Endothelial cell (in vitro differentiated cells): ENCODE results near the gene PDCD11. TPM values are rescaled to one million over a fixed set of nuclear protein-coding genes. Genes with fewer than 3 reads are reported as not detected.
"Not testable (repeated sequence)": the region's sequence is repeated elsewhere in the genome, so short reads cannot be mapped to it uniquely, and the experiment has no call there.

Experiments used
- DNase-seq: peaks from one replicate; pipeline ENCODE4 v3.0.0; 2021; ENCODE audit warnings: low spot score
- H3K27ac Mint-ChIP-seq: one replicate; pipeline ENCODE4 v1.8.0; 2021; ENCODE audit warnings: mixed read lengths, inconsistent platforms; ENCODE audit not compliant: unreplicated experiment
- H3K27me3 Mint-ChIP-seq: one replicate; pipeline ENCODE4 v1.8.0; 2021; ENCODE audit warnings: mild to moderate bottlenecking, moderate library complexity, mixed read lengths, inconsistent platforms; ENCODE audit not compliant: unreplicated experiment
- H3K36me3 Mint-ChIP-seq: one replicate; pipeline ENCODE4 v1.8.0; 2021; ENCODE audit warnings: mild to moderate bottlenecking, low read depth, mixed read lengths, inconsistent platforms; ENCODE audit not compliant: unreplicated experiment
- H3K4me1 Mint-ChIP-seq: one replicate; pipeline ENCODE4 v1.8.0; 2021; ENCODE audit warnings: mild to moderate bottlenecking, mixed read lengths, inconsistent platforms; ENCODE audit not compliant: unreplicated experiment
- H3K4me3 Mint-ChIP-seq: one replicate; pipeline ENCODE4 v1.8.0; 2021; ENCODE audit warnings: mild to moderate bottlenecking, mixed read lengths, inconsistent platforms; ENCODE audit not compliant: unreplicated experiment
- H3K9me3 Mint-ChIP-seq: one replicate; pipeline ENCODE4 v1.8.0; 2021; ENCODE audit warnings: mixed read lengths, inconsistent platforms; ENCODE audit not compliant: unreplicated experiment
- CTCF ChIP-seq: fragments of 200-600 bp; sonication (generic); IDR thresholded peaks from one replicate; pipeline ENCODE4 v1.5.0; 2021; ENCODE audit warnings: antibody characterized with exemption; ENCODE audit not compliant: unreplicated experiment
- long read RNA-seq: library from polyadenylated mRNA; unstranded; transcript quantifications from one replicate; pipeline ENCODE4 v2.0.0, GENCODE V29; 2020; ENCODE audit not compliant: unreplicated experiment
- total RNA-seq: library from RNA; stranded (reverse); fragmentation: NEBNext Ultra II Directional; extraction: Animal tissue kit (Norgen Biotek cat#: 25700); gene quantifications from one replicate; pipeline ENCODE4 v1.2.1, GENCODE V29; 2021; ENCODE audit not compliant: unreplicated experiment

Gene PDCD11
- total RNA-seq, result 43.7 TPM
- long read RNA-seq, partial matches to known transcripts, result 5 of 7 reads
- long read RNA-seq, other reads (novel, unspliced or antisense), result 1 of 7 reads

DNA sequence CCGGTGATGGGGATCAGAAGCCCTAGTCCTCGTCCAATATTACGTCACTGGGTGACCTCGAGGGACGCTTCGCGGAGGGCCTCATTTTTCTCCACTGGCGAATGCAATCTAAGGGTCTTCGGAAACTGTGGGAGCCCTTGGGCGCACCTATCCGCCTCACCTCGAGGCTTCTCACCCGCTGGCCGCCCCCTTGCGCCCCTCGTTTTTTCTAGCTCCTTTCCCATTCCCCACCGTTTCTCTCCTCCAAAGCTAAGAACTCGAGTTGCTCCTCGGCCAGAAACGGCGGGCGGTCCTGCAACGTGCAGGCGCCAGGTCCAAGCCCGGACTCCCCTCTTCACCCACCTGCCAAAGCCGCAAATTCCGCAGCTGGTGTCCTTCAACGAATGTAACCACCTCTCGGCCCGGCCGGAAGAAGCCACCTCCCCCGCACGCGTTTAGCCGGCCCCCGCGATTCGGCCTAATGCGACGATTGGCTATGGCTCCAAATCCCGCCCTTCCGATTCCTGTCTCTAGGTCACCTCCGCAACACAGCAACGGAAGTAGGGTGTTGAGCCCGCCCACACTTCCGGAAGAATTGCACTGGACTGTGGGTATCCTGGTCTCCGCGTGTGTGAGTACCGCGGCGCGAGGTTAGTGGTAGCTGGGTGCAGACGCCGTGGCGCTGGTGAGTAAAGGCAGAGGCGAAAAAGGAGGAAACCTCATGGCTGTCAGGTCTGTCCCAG is at the start of gene PDCD11, which contains the start of gene ATP5MK:
Gene PDCD11, plus strand, starts transcription at position 560 of the 722 bp plus-strand sequence. CDS start 1,801 bp downstream, outside the sequence.
Gene ATP5MK, minus strand, starts transcription at position 409 of the 722 bp plus-strand sequence. CDS start 4,018 bp downstream, outside the sequence.
- H3K27me3 Mint-ChIP-seq, result peaks cover 5% of the 10 kb centered on the region
- no peak for TF ChIP-seq CTCF
- H3K9me3 Mint-ChIP-seq, result no peaks in the 10 kb centered on the region
- H3K4me3 Mint-ChIP-seq, result peak within 1 kb of the TSS; percentile 98
- peak within 1 kb of the TSS; percentile 87 for H3K27ac Mint-ChIP-seq
- peaks cover 20% of the 10 kb centered on the region for H3K36me3 Mint-ChIP-seq
- H3K4me1 Mint-ChIP-seq, result peaks cover 32% of the 10 kb centered on the region
- peak; percentile 91 for DNase-seq

- no peak for DNase-seq
- no peaks in the 10 kb centered on the region for H3K27me3 Mint-ChIP-seq
- H3K36me3 Mint-ChIP-seq, result peaks cover 3% of the 10 kb centered on the region
- H3K4me1 Mint-ChIP-seq, result peaks cover 2% of the 10 kb centered on the region
- H3K27ac Mint-ChIP-seq, result no peak overlapping the region
- H3K9me3 Mint-ChIP-seq, result no peaks in the 10 kb centered on the region
- no peak for TF ChIP-seq CTCF
- H3K4me3 Mint-ChIP-seq, result peak overlapping the region; percentile 93
Measured at GRCh38 chr10:103350175-103350516, 46.3 kb upstream of the PDCD11 start.

DNA sequence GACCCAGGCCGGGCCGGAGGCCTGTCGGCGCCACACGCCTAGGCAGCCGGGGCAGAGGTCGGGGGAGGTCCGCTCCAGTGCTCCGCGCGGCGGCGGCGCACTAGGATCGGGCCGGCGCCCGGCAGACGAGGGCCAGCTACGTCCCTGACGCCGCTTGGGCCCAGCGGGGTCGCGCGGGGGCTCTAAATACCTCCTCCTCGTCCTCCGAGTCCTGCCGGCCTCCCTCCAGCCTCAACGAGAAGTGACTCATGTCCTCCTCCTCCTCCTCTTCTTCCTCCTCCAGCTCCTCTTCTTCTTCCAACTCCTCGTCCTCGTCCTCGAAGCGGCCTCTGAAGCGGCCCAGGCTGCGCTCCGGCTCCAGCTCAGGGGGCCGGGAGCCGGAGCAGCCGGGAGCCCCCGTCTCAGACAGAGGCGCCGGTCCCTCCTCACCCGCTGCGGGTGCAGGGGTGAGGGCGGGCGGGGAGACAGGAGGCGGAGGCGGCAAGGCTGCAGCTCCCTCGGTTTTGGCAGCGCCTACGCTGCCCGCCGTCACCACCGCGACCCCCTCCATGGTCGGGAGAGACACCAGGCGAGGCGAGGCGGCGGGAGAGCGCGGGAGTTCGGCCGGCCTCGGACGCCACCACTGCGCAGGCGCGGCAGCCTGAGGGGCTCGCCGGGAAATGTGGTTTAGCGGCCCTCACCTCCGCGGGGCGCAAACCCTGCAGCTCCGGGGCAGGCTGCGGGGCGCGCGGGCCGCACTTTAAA is 45.7 kb upstream of the PDCD11 start, which contains the start of gene PCGF6:
Gene PCGF6, minus strand, starts transcription at position 624 of the 744 bp plus-strand sequence. Its CDS starts 74 bp downstream, at position 550.
- no peaks in the 10 kb centered on the region for H3K9me3 Mint-ChIP-seq
- peaks cover 2% of the 10 kb centered on the region for H3K4me1 Mint-ChIP-seq
- no peak for TF ChIP-seq CTCF
- H3K4me3 Mint-ChIP-seq, result peak within 1 kb of the TSS; percentile 93
- H3K27me3 Mint-ChIP-seq, result no peaks in the 10 kb centered on the region
- H3K36me3 Mint-ChIP-seq, result peaks cover 3% of the 10 kb centered on the region
- H3K27ac Mint-ChIP-seq, result no peak within 1 kb of the TSS
- DNase-seq, result peak; percentile 91

GRCh38 chr10:103353281-103353680 is 43.1 kb upstream of the PDCD11 start:
- Mint-ChIP-seq H3K36me3 (peaks cover 3% of the 10 kb centered on the region), H3K4me3 (no peak overlapping the region), H3K27me3 (no peaks in the 10 kb centered on the region), H3K4me1 (peaks cover 2% of the 10 kb centered on the region), H3K9me3 (no peaks in the 10 kb centered on the region), H3K27ac (no peak overlapping the region)
- DNase-seq, result no peak
- TF ChIP-seq CTCF, result no peak

DNA sequence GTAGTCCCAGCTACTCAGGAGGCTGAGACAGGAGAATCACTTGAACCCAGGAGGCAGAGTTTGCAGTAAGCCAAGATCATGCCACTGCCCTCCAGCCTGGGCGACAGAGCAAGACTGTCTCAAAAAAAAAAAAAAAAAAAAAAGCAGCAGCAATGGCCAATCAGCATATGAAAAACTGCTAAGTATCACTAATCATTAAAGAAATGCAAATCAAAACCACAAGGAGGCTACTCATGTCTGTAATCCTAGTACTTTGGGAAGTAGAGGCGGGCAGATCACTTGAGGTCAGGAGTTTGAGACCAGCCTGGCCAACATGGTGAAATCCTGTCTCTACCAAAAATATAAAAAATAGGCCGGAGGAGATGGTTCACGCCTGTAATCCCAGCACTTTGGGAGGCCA is 41.9 kb upstream of the PDCD11 start:
- H3K9me3 Mint-ChIP-seq, H3K4me1 Mint-ChIP-seq, DNase-seq, H3K4me3 Mint-ChIP-seq, H3K36me3 Mint-ChIP-seq, H3K27me3 Mint-ChIP-seq, H3K27ac Mint-ChIP-seq: not testable (repeated sequence)
